HG03520 (cell line): Measurements from ENCODE around the gene MYF6.

Experiments
- ATAC-seq: cut with Tn5 transposase; IDR thresholded peaks from one replicate; pipeline ENCODE4 v1.9.1; 2021; ENCODE audit warnings: mild to moderate bottlenecking, moderate library complexity; ENCODE audit not compliant: unreplicated experiment

The MYF6 gene

DNA sequence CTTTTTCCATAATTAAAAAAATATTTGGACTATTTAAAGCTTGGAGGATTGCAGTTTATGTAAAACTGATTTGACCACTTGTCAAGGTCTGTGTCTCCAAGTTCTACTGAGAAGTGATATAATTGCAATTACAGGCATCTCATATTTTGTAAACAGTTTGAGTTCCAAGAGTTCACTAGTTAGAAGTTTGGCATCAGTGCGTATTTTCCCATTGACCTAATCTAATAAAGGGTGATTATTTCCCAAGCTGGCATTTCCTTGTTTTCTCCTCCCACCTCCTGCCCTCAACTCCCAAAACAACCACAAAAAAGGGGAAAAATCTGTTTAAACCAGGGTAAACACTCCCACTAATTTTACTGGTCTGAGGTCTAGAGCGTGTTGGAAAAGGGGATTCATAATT, 3.0 kb upstream of the MYF6 start:
- no peak for ATAC-seq

DNA sequence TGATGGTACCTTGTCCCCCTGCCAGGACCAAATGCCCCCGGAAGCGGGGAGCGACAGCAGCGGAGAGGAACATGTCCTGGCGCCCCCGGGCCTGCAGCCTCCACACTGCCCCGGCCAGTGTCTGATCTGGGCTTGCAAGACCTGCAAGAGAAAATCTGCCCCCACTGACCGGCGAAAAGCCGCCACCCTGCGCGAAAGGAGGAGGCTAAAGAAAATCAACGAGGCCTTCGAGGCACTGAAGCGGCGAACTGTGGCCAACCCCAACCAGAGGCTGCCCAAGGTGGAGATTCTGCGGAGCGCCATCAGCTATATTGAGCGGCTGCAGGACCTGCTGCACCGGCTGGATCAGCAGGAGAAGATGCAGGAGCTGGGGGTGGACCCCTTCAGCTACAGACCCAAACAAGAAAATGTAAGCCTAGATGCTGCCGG, 410 bp downstream of the MYF6 start:
- no peak for ATAC-seq

DNA sequence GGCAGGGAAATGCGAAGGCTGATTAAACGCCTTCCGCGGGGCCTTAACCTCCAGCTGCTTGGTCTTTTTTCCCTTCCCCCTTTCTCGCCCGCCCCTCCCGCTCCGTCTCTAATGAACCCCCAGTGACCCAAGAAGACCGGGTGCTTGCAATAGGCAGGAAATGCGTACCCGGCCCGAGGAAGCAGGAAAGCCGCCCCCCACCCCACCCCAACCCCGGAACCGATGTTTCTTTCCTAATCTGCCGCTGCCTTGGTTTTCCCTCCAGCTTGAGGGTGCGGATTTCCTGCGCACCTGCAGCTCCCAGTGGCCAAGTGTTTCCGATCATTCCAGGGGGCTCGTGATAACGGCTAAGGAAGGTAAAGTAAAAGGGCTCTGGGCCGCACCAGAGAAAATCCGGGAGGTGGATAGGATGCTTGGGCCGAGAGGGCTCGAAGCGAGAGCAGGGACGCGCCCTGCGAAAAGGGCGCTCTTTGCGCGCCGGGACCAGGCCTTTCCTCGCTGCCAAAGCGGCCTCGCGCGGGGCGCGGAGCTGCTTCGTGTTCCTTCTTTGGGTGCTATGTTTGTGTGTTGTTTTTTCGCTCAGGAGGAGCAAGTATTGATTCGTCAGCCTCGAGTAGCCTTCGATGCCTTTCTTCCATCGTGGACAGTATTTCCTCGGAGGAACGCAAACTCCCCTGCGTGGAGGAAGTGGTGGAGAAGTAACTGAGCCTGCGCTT, 983 bp downstream of the MYF6 start:
- no peak for ATAC-seq

DNA sequence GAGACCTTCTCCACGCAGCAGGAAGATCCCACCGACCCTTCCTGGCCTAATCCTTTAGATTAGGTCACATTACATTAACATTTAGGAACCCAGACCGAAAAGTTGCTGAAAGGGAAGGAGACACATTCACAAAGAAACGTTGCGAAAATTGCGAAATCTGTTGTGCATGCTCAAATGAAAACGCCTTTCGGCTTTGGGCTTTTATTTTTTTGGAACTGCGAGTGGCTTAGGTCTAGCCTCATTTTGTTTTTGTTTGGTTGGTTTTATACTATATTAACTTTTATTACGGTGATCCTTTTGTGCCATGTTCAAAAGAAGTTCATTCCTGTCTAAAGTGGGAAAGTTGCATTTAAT, 1.5 kb downstream of the MYF6 start:
- ATAC-seq: no peak

DNA sequence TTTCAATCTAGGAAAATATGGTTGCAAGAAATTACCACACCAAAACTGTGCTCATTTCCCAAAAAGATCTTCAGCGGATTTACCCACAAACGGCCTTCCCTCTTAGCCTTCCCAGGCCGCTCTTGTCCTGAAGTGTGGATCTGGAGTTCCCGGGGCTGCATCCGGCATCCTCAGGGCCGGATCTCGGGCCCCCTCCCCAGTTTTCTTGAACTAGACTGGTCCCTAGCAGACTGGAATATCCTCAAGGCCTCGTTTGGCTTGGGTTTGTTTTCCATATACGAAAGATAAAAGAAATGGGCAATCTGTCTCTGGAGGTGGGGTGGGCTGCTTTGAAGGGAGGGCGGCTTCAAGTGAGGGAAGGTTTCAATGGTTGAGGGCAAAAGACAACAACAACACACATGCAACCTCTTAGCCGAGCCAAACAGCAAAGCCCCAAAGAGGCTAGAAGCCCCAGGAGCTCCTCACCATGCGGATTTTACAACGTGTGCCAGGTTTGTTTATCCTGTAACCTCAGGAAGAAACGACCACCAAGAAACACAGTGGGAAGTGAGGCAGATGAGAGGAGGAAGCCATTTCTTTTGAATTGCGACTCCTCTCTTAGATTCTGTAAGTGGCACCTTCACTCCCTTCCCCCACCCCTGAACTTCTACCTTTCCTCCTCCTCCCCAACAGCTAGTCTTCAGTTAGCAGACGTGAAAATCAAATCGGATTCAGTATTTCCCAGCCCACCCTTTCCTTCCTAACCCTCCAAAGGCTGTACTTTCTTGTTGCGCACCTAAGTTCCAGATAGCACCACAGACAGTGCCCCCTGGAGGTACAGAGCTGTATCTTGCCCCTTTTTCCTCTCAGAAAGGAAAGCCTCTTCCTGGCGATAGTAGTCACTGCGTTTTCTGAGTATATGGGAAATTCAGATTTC, 2.6 kb downstream of the MYF6 start:
- ATAC-seq: peak; percentile 56

DNA sequence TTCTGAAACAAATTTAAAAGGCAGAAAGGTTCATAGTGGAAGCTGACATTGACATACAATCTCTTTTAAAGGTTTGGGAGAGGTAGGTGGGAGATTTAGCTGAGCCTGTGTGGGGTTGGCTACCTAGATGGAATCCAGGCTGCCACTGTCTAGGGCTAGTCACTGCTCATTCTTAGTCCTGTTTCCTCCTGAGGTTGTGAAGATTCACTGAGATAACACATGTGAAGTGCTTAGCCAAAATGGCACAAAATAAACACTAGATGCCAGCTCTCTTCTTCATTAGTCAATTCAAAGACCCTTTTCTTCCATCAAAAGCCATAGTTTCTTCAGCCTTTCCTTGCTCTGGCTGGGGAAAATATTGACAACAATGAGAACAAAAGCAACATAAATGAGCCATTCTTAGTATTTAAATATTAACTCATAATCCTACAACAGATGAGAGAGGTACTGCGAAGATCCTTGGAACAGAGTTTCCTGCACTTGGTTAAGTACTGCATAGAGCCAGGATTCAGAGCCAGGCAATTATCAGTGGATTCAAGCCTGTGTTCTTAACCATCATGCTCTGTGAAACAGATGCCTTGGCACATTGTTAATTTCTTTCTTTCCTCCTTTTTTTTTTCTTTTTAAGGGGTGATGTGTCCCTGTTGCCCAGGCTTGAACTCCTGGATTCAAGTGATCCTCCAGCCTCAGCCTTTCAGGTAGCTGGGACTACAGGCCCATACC, 3.5 kb downstream of the MYF6 start:
- peak; percentile 6 for ATAC-seq

DNA sequence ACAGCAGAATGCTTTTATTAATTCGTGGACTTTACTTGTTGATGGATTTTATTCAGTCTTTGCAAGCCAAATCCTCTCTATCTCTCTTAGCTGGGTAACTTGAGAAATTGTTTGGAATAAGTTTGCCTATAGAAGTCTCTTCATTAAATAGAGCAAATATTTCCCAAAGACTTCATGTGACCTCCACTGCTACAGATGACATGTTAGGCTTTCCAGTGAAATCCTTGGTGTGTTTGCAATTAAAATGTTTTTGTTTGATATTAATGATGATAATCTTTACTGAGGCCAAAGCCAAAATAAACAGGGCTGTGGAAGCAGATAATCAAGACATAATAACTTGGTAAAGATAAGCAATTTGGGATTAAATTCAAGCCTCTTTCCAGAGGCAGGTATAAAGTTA, 4.4 kb downstream of the MYF6 start:
- no peak for ATAC-seq

DNA sequence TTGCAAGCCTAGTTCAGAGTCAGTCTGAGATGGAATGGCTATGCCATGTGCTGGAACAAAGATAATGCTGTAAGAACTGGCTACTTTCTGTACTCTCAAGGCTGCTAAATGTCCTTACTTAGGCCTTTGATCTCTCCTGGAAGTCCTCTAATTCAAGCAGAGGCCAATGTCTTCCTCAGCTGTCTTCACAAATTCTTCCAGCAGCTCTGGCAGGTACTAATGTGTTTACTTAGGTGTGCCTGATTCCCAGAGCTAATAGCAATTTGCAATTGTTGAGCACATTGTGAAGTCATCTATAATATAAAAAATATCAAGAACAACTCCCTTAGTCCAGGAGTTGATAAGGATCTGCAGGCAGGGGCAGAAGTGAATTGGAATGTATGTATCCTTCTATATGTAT, 5.4 kb downstream of the MYF6 start:
- ATAC-seq: no peak

DNA sequence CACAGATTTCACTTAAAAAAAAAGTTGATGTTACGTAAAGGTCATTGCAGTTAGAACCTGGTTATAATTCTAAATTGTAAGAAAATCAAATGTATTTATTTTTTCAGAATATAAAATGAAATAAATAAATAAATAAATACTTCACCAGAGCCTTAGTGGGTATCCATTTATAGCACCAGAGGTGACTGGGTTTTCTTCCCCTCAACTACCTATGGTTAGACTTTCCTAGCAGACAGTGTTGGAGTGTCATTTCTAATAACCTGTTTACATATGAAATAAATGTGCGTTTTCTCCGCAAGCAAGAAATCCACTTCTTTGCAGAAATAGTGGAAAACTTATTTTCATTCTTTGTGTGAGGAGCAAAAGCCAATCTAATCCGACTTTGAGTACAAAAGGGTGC, 6.0 kb downstream of the MYF6 start:
- no peak for ATAC-seq

GRCh38 chr12:80714055-80714454, 6.6 kb downstream of the MYF6 start:
- ATAC-seq: no peak

DNA sequence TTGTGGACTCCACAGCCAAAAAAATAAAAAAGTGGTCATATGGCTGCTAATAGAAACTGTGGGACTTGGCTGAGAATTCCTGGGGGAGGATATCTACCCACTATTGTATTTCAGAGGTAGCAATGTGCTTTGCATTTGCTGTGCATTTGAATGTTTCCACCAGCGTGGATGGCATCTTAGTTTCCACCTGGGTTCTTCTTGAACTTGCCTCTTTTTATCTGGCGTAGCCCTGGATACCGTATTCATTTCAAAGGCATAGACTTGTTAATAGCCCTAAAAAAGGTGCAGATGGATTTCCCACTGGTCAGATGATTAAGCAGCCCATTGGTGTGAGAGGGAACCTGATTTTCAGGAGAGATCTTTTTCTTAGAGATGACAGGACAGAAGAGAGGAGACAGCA, 7.4 kb downstream of the MYF6 start:
- no peak for ATAC-seq

DNA sequence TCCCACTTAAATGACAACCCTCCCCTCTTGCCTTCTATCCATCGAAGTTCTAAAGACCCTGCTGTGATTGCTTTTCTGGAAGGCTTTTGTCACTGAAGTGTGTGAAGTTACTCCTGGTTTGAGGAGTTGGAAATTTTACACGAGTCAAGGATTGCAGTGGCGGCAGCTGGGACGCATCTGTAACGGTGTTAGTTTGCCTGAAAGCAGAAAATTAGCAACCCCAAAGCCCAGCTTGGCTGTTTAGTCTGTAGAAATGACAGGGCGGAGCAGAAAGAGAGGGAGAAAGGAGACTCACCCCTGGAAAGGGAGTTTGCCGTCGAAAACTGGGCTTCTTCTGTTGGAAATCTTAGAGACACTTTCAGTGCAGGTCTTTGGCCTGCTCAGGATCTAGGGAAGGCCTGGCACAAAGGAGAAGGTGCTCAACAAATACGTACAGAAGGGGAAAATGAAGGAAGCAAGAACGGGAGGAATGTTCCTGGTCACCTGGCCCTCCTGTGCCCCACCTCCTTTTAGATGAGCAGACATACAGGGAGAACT, 8.3 kb downstream of the MYF6 start:
- no peak for ATAC-seq

DNA sequence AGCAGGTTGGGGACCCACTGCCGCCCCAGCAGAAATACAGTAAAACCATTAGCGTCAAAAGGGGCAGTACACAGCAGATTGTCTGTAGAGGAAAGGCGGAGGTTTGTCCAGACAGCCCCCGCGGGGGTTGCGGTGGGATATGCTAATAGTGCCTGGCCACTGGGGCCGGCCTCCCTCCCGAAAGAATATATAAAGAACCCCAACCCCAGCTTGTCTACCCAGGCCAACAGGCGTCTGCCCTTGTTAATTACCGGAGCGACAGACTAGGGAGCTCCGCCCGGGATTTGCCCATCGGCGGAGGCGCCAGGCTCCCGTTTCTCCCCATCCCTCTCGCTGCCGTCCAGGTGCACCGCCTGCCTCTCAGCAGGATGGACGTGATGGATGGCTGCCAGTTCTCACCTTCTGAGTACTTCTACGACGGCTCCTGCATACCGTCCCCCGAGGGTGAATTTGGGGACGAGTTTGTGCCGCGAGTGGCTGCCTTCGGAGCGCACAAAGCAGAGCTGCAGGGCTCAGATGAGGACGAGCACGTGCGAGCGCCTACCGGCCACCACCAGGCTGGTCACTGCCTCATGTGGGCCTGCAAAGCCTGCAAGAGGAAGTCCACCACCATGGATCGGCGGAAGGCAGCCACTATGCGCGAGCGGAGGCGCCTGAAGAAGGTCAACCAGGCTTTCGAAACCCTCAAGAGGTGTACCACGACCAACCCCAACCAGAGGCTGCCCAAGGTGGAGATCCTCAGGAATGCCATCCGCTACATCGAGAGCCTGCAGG, 9.4 kb downstream of the MYF6 start, which contains the start of gene MYF5:
Gene MYF5 (plus strand): TSS at position 217 of the 774 bp plus-strand sequence. CDS start 152 bp downstream, at position 369.
- ATAC-seq: no peak

GRCh38 chr12:80717856-80718255, 10.4 kb downstream of the MYF6 start:
- no peak for ATAC-seq

GRCh38 chr12:80720516-80720915, 13.1 kb downstream of the MYF6 start:
- no peak for ATAC-seq

DNA sequence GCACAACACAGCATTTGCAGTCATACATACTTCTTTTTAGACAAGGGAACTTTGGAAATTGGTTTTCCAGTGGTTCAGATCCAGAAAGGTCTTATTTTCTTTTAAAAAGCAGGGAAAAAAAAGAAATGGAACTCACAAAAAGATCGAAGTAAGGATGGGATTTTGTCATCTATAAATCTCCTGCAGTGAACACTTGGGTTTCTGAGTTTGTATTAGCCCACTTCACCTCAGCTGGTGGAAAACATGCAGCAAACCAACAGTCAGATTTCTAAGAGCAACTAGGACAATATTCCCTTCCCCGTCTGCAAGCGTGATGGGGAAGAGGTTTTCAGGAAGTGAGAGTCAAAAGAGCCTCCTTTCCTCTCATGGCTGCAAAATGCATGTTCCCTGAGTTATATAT, 13.9 kb downstream of the MYF6 start:
- ATAC-seq: no peak

DNA sequence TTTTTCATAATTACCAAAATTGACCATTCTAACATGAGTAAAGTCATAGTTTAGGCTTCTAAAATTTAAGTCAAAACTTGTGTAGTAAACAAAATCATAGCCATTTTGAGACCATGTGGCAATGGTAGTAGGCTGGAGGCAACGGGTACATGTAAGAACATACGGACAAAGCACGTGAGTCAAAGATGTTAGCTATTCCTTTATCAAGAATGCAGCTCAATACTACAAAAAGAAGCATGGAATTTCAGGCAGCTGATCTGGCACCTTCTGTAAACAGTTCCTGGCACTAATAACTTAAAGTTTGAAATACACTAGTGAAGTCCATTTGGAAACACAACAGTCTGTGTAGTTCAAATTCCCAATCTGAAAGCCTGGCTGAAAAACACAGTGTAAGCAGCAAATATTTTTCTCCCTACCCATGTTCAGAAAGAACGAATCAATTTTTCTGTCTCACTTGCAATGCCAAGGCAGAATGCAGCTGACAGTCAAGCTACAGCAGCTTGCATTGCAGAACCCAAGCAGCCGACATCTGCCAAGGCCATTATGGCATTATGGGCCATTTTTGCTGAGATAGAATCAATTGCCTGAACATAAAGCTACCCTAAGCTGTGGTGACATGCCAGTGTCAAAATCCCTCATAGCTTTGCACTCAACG, 38.5 kb downstream of the MYF6 start:
- ATAC-seq: no peak

GRCh38 chr12:80747800-80748199, 40.4 kb downstream of the MYF6 start:
- ATAC-seq: no peak

DNA sequence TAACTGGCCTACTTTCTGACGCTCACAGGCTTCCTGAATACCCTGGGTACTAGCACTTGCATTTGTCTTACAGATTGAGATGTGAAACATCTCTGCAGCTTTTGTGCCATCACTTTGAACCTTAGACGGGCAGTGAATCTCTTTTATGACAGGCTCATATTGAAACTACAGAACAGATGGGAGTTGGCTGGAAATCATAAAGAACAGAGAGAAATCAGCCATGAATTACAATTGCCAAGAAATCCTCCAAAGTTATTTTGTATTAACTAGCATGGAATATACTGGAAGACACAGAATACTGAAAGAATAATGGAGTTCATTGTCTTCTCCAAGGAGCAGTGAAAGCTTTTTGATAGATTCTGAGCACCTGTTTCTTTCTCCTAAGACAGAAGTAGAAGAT, 42.0 kb downstream of the MYF6 start:
- no peak for ATAC-seq

GRCh38 chr12:80752464-80752863, 45.0 kb downstream of the MYF6 start:
- ATAC-seq: no peak
